GM19193 (cell line): Measurements from ENCODE around the gene VTI1A.

ENCODE experiments used
- POLR2A ChIP-seq: IDR thresholded peaks from 4 replicates; pipeline ENCODE4 v1.6.1; 2011; ENCODE audit not compliant: insufficient read depth, insufficient read length; ENCODE audit errors: extremely low read depth

The VTI1A gene

DNA sequence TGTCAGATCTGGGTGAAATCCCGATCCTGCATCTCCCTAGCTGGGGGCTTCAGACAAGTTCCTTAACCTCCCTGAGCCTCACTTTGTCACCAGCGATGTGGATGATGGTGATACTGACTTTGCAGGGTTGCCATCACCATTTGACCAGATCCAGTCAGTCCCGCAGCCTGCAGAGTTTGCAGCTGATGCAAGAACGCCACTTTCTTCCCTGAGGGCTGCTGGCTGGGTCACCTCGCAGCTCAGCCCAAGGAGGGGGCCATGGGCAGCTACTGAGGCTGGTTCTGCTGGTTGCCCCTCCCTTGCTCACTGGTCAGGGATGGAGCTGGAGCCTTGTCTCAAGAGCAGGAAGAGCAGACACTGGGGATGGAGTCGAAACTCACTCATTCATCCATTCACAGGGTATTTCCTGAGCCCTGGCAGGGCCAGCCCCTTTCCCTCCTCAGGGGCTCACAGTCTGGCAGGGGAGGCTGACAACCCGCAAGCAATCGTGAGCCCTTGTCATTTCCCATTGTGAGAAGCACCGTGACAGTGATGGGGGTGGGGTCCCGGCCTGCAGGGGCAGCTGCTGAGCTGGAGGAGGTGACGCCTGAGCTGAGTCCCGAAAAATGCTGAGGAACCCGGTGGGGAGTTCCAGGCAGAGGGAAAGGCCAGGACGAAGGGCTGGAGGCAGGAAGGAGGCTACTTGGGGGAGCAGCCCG is 391.9 kb downstream of the VTI1A start:
- TF ChIP-seq POLR2A: no peak

DNA sequence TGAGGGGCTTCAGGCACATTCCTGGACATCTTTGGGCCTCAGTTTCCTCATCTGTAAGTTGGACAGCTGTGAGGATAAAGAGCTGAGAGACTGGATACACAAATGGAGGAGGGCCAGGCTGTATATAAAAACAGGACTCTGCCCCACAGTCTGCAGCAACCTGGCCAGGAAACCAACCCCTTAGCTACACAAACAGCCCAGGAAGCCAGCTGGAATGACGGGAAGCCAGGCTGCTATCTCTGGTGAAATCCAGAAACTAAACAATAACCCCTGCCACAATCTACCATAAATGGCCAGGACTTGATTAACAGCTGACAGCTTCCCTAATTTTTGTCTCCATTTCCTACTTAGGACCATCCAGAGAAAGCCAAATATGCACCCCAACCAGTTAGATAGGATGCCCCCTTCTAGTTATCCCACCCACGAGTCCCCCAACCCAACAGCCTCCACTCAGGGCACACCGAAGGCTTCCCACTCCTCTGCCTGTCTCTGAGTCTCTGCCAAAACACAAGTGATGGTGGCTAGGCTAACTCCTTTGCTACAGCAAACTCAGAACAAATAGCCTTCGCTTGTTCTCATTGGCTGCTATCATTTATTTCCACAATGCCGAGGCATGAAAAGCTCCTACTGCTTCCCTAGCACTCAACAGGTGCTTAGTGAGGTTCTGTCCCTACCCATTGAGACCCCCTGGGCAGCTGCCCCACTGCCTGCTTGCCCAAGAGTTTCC is 393.1 kb downstream of the VTI1A start:
- TF ChIP-seq POLR2A: no peak

GRCh38 chr10:112841549-112841948 is 394.5 kb downstream of the VTI1A start:
- TF ChIP-seq POLR2A: no peak

DNA sequence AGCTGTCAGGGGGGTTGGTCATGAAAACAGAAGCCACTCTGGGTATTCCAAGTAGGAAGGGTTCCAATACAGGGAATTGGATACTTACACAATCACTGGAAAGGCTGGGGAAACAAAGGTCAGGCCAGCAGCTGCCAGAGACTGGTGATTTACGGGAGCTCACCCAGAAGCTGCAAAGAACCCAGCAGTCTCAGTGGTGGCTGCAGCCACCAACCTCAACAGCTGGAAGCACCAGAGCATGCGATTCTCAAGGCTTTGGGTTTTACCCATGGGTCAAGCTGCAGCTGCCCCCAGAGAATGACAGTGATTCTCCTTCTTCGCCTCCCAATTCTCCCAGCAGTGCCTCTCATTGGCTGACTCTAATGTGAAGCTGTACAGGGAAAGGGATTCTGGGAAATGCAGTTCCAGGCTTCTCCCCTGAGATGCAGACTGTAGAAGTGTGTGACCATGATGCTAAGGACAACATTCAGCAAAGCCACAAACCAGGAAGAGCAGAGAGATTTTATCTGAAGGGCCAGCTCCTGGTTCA is 395.9 kb downstream of the VTI1A start:
- TF ChIP-seq POLR2A: no peak

DNA sequence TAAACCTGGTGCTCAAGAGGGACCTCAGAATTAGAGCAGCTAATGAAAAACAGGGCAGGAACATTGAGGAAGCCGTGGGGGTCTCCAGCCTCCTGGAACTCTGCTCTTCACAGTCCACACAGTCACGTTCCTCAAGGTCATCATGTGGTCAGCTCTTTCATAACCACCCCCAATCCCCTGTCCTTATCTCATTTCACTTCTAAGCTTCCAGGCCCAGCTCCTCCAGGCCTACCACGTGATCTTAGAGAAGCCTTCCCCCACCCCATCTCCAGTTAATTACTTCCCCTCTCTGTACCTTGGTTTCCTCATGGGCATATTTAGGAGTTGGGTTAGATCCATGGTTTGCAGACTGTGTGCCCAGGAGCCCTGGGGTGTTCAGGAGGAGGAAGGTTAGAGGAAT is 396.6 kb downstream of the VTI1A start:
- TF ChIP-seq POLR2A: no peak

GRCh38 chr10:112844681-112845544 is 397.9 kb downstream of the VTI1A start:
- TF ChIP-seq POLR2A: no peak

- TF ChIP-seq POLR2A: no peak
Observed at GRCh38 chr10:112847778-112848177, 400.8 kb downstream of the VTI1A start.

DNA sequence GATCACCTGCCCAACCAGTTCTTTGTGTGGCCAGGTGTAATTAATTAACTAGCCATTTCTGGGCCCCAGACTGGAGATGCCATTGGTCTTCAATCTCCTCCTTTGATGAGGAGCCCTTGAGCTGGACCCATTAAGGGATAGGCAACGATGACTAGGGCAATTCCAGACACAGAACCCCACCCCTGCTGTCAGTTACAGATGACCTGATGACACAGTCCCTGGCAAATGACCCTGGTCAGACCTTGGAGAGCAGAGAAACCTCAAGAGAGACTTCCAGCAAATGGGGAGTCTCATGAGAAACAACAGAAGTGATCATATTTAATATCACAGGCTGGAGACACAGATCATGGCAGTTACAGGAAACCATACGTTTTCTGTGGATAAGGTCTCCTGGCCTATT is 401.2 kb downstream of the VTI1A start:
- TF ChIP-seq POLR2A: no peak

DNA sequence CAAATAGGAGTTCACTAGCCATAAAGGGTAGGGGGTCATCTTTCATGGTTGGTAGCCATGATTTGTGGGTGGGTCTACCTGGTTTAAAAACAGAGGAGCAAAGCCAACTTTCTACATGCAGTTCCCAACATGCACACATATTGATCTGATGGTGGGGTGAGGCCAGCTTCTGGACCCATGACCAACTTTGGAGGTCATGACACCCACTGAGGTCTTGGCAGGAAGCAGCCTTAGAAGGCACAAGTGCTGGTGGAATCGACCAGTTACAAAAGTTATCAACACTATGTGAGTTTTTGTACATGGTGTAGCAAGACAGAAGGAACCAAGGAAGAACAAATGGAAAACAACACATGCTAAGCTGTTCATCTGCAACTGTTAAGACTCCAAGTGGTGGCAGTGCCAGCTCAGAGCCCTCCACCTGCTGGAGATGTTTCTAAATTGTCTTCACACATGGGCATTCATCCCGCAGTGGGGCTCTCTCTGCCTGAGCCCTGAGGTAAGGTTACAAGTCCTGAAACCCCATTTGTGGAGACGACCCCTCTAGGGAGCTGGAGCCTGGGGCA is 401.9 kb downstream of the VTI1A start:
- TF ChIP-seq POLR2A: no peak

DNA sequence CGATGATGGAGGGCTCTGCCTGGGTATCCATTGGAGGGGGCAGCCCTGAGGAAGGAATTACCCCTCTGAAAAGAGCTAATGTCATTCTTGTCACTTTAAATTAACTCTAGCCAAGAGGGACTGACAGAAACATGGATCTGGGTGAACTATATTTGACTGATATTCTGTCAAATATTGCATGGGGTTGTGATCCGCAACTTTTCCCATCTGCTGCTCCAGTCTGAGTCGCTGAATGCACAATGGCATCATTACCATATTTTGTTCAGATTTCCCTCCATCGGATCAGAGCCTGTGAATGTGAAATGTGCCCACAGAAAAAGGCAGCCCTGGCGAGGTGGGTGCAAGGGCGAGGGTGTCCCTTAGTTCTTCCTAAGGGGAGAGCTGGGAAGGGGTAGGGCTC is 402.5 kb downstream of the VTI1A start:
- TF ChIP-seq POLR2A: no peak

- TF ChIP-seq POLR2A: no peak
Observed at GRCh38 chr10:112851181-112851580, 404.2 kb downstream of the VTI1A start.

GRCh38 chr10:112851588-112852211 is 404.7 kb downstream of the VTI1A start:
- no peak for TF ChIP-seq POLR2A

GRCh38 chr10:112852306-112852705 is 405.3 kb downstream of the VTI1A start:
- no peak for TF ChIP-seq POLR2A

- TF ChIP-seq POLR2A: no peak
Observed at GRCh38 chr10:112855134-112855533, 408.1 kb downstream of the VTI1A start.
